GM18951 (cell line): Measurements from ENCODE around the gene TMEM186.
"Not testable (repeated sequence)": the region's sequence is repeated elsewhere in the genome, so short reads cannot be mapped to it uniquely, and the experiment has no call there.

ENCODE experiments used
- POLR2A ChIP-seq: IDR thresholded peaks from 4 replicates; pipeline ENCODE4 v1.6.1; 2011; ENCODE audit warnings: mild to moderate bottlenecking; ENCODE audit not compliant: insufficient read length, insufficient read depth; ENCODE audit errors: extremely low read depth
- in situ Hi-C: fragments of 300-500 bp; cut with MboI; formaldehyde crosslinking; loops from one replicate; pipeline ENCODE4 v1.12.0; 2022; ENCODE audit warnings: low sequenced_read_pairs, mixed read lengths, inconsistent platforms; ENCODE audit not compliant: unreplicated experiment

The TMEM186 gene

DNA sequence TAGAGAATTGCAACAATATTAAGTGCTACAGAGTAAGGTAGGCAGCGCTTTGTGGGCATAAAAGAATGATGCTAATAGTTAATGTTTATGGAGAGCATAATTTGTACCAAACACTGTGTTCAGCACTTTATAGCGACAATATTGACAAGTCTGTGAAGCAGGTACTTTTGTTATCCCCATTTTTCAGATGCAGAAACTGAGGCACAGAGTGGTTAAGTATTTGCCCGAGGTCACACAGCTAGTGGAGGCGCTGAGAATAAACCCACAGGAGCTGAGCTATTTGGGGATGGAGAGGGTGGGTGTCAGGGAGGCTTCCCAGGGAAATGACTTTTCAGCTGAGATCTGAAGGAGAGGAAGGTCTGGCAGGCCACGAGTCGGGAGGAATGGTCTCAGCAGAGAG, 39.4 kb downstream of the TMEM186 start:
- no peak for TF ChIP-seq POLR2A
- in situ Hi-C loops = no loop called here

DNA sequence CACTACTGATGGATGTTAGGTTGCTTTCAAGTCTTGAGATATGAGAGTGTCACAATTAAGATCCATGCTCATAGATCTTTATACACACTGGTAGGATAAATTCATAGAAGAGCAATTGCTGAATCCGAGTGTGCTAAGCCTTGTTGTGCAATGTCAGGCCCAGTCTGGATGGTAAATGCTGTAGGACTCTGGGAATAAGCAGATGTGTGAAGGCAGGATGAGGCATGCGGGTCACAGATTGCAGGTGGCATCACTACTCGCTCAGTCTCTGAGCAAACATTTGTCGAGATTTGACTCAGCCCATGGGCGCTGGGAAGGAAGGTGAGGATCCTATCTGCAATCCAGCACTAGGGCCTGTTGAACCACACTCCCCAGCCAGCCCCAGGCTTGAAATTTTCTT, 40.7 kb downstream of the TMEM186 start:
- TF ChIP-seq POLR2A = no peak
- in situ Hi-C loops = no loop called here

DNA sequence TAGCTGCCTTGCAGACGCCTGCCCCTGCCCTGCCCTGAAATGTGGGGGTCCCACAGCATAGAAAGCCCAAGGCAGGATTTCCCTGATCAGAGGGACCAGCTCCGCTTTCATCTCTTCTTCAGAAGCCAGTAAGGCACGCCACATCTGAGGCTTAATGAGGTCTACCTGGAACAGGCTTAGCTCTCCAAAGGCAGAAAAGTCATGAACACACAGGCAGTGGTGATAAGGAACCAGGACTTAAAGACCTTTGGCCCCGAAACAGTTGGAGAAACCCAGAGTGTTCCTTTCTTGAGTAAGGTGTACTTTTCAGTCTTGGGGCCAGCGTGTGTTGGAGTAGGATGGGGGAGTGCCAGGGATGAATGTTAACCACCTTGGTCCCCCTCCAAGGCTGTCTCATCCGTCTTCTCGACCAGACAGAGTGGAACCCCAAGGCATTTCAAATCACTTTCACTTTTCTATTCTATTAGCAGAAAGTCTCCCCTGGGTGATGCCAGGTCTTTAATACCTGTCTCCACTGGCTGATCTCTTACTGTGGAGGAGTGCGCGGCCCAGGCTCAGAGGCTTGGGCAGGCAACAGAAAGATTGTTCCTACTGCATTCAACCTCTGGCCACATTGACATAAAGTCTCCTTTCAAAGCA, 43.9 kb downstream of the TMEM186 start:
- no peak for TF ChIP-seq POLR2A
- in situ Hi-C loops = no loop called here

DNA sequence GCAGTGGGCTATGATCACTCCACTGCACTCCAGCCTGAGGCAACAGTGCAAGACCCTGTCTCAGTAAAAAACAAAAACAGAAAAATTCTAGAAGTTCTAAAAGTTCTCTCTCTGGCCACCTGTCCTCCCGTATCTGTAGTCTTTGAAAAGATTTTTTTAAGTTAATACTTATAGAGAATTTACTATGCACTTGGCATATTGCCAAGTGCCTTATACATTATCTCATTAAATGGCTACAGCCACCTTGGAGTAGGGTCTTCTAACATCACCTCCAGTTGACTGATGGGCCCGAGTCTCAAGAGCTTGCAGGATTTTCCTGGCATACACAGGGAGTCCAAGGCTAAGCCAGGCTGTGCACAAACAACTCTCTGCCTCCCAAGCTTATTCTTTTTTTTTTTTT, 44.7 kb downstream of the TMEM186 start:
- no peak for TF ChIP-seq POLR2A
- in situ Hi-C loops = no loop called here

DNA sequence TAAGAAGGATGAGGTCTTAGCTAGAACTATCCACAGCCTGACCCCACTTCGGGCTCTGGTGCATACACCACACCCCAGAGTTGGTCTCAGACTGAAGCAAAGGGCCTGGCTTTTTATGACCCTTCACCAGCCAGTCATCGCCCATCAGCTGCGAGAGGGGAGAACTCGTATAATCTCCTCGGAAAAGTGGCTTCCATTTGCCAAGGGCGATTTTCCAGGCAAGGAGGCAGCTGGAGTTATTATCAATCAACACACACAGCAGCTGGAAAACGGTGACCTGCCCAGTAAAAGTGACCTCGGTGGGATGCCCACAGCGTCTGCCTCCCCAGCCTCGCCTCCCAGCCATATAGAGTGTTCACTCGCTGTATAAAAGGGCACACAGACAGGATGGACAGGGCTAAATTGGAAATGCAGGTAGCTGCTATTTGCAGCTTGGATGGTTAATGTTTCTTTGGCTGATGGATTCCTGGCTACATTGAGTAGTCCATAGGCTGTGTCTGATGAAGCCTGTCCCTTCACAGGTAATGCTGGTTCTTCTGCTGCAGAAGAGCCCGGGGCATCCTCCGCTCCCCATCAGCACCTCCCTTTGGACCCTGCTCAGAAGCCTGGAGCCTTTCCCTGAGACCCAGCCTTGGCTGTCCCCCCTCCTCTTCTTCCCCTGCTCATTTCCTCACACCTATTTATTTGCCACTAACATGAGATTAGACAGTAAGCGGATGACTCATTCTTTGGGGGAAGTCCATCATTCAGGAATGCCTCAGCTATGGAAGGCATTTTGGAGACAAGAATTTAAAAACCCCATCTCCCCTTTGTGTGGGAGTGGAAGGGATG, 45.7 kb downstream of the TMEM186 start:
- in situ Hi-C loops = no loop called here
- TF ChIP-seq POLR2A = no peak

DNA sequence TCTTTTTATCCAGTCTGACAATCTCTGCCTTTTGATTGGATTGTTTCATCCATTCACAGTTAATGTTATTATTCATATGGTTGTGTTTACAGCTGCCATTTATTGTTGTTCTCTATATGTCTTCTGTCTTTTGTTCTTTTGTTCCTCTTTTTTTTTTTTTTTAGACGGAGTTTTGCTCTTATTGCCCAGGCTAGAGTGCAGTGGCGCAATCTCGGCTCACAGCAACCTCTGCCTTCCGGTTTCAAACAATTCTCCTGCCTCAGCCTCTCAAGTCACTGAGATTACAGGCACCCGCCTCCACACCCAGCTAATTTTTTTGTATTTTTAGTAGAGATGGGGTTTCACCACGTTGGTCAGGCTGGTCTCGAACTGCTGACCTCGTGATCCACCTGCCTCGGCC, 48.5 kb downstream of the TMEM186 start:
- in situ Hi-C loops = not testable (repeated sequence)
